Peyer's patch (tissue), 4 donors: Measurements from ENCODE around the gene SMOC1. TPM values are rescaled to one million over a fixed set of nuclear protein-coding genes. Genes with fewer than 3 reads are reported as not detected.

Experiments
- DNase-seq, 3 donors: peaks; one replicate each; pipeline ENCODE4 v3.0.0-alpha.2; 2017 to 2019
- H3K27ac ChIP-seq, 4 donors: fragments of 200-600 bp; sonication (generic); one replicate each; pipeline ENCODE4 v1.5.1; 2016 to 2019
- H3K27me3 ChIP-seq, 2 donors: fragments of 200-600 bp; sonication (generic); one replicate each; pipeline ENCODE4 v1.5.1; 2019
- H3K36me3 ChIP-seq, 3 donors: fragments of 200-600 bp; sonication (generic); one replicate each; pipeline ENCODE4 v1.5.1; 2016 to 2019
- H3K4me1 ChIP-seq, 4 donors: fragments of 200-600 bp; sonication (generic); one replicate each; pipeline ENCODE4 v1.5.1; 2016 to 2019
- H3K4me3 ChIP-seq, 4 donors: fragments of 200-600 bp; sonication (generic); 1 replicate in 3 of 4; 2 replicates in 1 of 4; pipeline ENCODE4 v1.5.1; 2016 to 2019; ENCODE audit warnings: mild to moderate bottlenecking in 1 of 4
- H3K9me3 ChIP-seq, 4 donors: fragments of 200-600 bp; sonication (generic); one replicate each; pipeline ENCODE4 v1.5.1; 2016 to 2019; ENCODE audit warnings: mild to moderate bottlenecking in 1 of 4
- CTCF ChIP-seq, 6 experiments: fragments of 450-650 bp in 4 of 6; fragments of 200-600 bp in 2 of 6; sonication (generic) in 1 of 6; IDR thresholded peaks; one replicate each; pipeline ENCODE4 v1.5.1; 2017 to 2019; ENCODE audit warnings: antibody characterized with exemption in 6 of 6, mild to moderate bottlenecking in 3 of 6, moderate library complexity in 1 of 6
- POLR2A ChIP-seq, 2 donors: fragments of 450-650 bp; IDR thresholded peaks; one replicate each; pipeline ENCODE4 v1.5.1; 2017; ENCODE audit warnings: antibody characterized with exemption in 2 of 2, mild to moderate bottlenecking in 2 of 2, moderate library complexity in 2 of 2
- total RNA-seq, 4 donors: library from RNA; depleted of rRNA; stranded (reverse); fragments of >200 nt; gene quantifications; one replicate each; pipeline ENCODE4 v1.1.0, GENCODE V29; 2016

The SMOC1 gene
- total RNA-seq, 4 donors from 2014 or later: 0.35 to 0.54 (median 0.38) TPM; not detected in 1

GRCh38 chr14:69876221-69876847, 2.9 kb upstream of the SMOC1 start:
- Histone ChIP-seq H3K27ac (no peak overlapping the region), H3K9me3 (no peaks in the 10 kb centered on the region), H3K4me1 (peaks cover 0 to 11% (median 0%) of the 10 kb centered on the region in 4 donors), H3K36me3 (no peaks in the 10 kb centered on the region), H3K4me3 (no peak overlapping the region), H3K27me3 (peaks cover 0 to 12% of the 10 kb centered on the region in 2 donors)
- DNase-seq: no peak
- TF ChIP-seq POLR2A (IDR thresholded peaks at IDR 0.05) (no peak), CTCF (IDR thresholded peaks at IDR 0.05) (no peak)

GRCh38 chr14:69876848-69877306, 2.3 kb upstream of the SMOC1 start:
- no peak for DNase-seq
- no peak overlapping the region for H3K27ac ChIP-seq
- TF ChIP-seq POLR2A (IDR thresholded peaks at IDR 0.05) (no peak), CTCF (IDR thresholded peaks at IDR 0.05) (no peak)
- H3K36me3 ChIP-seq: no peaks in the 10 kb centered on the region
- no peak overlapping the region for H3K4me3 ChIP-seq
- H3K4me1 ChIP-seq: peaks cover 0 to 11% (median 0%) of the 10 kb centered on the region in 4 donors
- peaks cover 0 to 12% of the 10 kb centered on the region in 2 donors for H3K27me3 ChIP-seq
- no peaks in the 10 kb centered on the region for H3K9me3 ChIP-seq

DNA sequence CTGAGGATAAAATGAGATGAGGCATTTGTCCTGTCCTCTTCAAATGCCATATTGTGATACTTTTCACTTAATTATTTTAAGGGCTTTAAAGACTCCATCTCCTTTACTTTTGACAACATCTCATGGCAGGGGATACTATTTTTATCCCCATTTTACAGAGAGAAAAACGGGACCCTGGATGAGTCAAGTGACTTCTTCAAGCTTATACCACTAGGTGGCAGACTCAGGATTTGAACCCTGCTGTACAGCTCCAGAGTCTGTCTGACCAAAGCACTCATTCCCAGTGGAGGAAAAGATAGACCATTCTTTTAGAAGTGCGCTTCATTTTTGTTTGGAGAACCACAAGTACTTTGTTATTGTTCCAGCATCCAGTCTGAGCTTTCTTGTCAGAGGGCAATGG, 1.7 kb upstream of the SMOC1 start:
- DNase-seq: no peak

GRCh38 chr14:69878251-69878650, 965 bp upstream of the SMOC1 start:
- H3K27me3 ChIP-seq: peaks cover 0 to 12% of the 10 kb centered on the region in 2 donors
- H3K36me3 ChIP-seq: no peaks in the 10 kb centered on the region
- no peak for DNase-seq
- H3K4me3 ChIP-seq: no peak overlapping the region
- H3K27ac ChIP-seq: no peak overlapping the region
- peaks cover 0 to 11% (median 0%) of the 10 kb centered on the region in 4 donors for H3K4me1 ChIP-seq
- no peaks in the 10 kb centered on the region for H3K9me3 ChIP-seq
- no peak for TF ChIP-seq CTCF (IDR thresholded peaks at IDR 0.05)
- no peak for TF ChIP-seq POLR2A (IDR thresholded peaks at IDR 0.05)

More for the DNA sequence above, 1.7 kb upstream of the SMOC1 start:
- TF ChIP-seq CTCF (IDR thresholded peaks at IDR 0.05): peak in 4 of 6 experiments; percentile 15 to 39 (median 35)
- no peak for TF ChIP-seq POLR2A (IDR thresholded peaks at IDR 0.05)
- Histone ChIP-seq H3K27me3 (peaks cover 0 to 12% of the 10 kb centered on the region in 2 donors), H3K4me1 (peaks cover 0 to 11% (median 0%) of the 10 kb centered on the region in 4 donors), H3K4me3 (no peak overlapping the region), H3K36me3 (no peaks in the 10 kb centered on the region), H3K9me3 (no peaks in the 10 kb centered on the region), H3K27ac (no peak overlapping the region)

- no peaks in the 10 kb centered on the region for H3K9me3 ChIP-seq
- H3K27me3 ChIP-seq: peaks cover 0 to 12% of the 10 kb centered on the region in 2 donors
- no peak for DNase-seq
- peak overlapping the region in 1 of 4 donors; percentile 46 for H3K4me3 ChIP-seq
- H3K4me1 ChIP-seq: peaks cover 0 to 11% (median 0%) of the 10 kb centered on the region in 4 donors
- H3K27ac ChIP-seq: no peak overlapping the region
- no peaks in the 10 kb centered on the region for H3K36me3 ChIP-seq
- no peak for TF ChIP-seq POLR2A (IDR thresholded peaks at IDR 0.05)
- TF ChIP-seq CTCF (IDR thresholded peaks at IDR 0.05): no peak
Measured at GRCh38 chr14:69880044-69880487, 850 bp downstream of the SMOC1 start.
